Brain microvascular endothelial cell (primary cell): ENCODE data around the gene CAPN13.

Source experiments
- DNase-seq: peaks from one replicate; pipeline ENCODE4 v3.0.0-alpha.2; 2020
- H3K27ac ChIP-seq: fragments of 250-450 bp; sonication (Bioruptor Pico); 2 replicates; pipeline ENCODE4 v1.5.1; 2020; ENCODE audit warnings: mild to moderate bottlenecking, moderate library complexity
- H3K27me3 ChIP-seq: fragments of 250-450 bp; sonication (Bioruptor Pico); replicated peaks from 2 replicates; pipeline ENCODE4 v1.5.1; 2020; ENCODE audit warnings: mild to moderate bottlenecking
- H3K36me3 ChIP-seq: fragments of 250-450 bp; sonication (Bioruptor Pico); replicated peaks from 2 replicates; pipeline ENCODE4 v1.5.1; 2020; ENCODE audit warnings: mild to moderate bottlenecking
- H3K4me3 ChIP-seq: 2 replicates; pipeline ENCODE4 v1.5.1; 2011; ENCODE audit warnings: low read depth, mild to moderate bottlenecking, control low read depth, low read length, moderate library complexity
- in situ Hi-C: cut with HindIII; loops from 2 replicates; pipeline ENCODE4 v1.10.0; 2017; ENCODE audit warnings: low sequenced_read_pairs, low pct_ligation_motif_present
- TF ChIP-seq, protein P1 (sequence below): IDR thresholded peaks from 2 replicates; pipeline ENCODE4 v1.5.1; 2011; ENCODE audit warnings: low read depth, mild to moderate bottlenecking, moderate library complexity, low read length, control low read depth, inconsistent platforms; ENCODE audit errors: missing control alignments

CAPN13 gene

DNA sequence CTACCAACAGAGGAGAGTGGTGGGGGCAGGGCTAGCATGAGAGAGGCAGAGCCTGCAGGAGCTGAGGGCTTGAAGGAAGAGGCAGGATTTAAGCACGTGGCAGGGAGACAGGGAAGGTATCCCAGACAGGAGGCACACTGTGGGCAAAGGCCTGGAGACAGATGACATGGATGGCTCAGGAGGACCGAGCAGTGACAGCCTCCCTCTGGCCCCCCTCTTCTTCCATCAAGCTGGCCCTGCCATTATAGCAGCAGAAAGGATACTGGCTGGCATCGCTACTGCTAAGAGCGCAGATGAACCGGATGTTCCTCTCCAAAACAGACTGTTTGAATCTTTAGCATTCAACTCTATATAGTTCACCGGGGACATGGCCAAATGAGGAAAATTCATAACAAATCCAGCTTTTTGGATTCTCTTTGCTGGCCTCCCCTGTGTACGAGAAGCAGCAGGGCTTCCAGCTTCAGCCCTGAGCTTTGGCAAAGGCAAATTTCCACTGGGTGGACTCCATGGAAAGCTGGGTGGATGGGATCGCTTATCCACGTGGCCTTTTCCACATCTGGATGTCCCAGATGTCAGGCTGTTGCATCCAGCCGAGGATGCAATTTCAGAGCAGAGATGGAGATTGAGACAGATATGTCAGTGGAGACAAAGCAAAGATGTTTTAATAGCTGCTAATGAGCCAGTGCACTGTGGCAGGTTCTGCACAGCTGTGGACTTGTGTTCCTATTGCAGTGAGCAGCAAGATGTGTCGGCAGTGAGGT, 36.2 kb downstream of the CAPN13 start:
- Histone ChIP-seq H3K27ac (no peak overlapping the region), H3K36me3 (no peaks in the 10 kb centered on the region), H3K27me3 (peaks cover 3% of the 10 kb centered on the region), H3K4me3 (no peak overlapping the region)
- TF ChIP-seq, protein P1, sequence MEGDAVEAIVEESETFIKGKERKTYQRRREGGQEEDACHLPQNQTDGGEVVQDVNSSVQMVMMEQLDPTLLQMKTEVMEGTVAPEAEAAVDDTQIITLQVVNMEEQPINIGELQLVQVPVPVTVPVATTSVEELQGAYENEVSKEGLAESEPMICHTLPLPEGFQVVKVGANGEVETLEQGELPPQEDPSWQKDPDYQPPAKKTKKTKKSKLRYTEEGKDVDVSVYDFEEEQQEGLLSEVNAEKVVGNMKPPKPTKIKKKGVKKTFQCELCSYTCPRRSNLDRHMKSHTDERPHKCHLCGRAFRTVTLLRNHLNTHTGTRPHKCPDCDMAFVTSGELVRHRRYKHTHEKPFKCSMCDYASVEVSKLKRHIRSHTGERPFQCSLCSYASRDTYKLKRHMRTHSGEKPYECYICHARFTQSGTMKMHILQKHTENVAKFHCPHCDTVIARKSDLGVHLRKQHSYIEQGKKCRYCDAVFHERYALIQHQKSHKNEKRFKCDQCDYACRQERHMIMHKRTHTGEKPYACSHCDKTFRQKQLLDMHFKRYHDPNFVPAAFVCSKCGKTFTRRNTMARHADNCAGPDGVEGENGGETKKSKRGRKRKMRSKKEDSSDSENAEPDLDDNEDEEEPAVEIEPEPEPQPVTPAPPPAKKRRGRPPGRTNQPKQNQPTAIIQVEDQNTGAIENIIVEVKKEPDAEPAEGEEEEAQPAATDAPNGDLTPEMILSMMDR: no peak
- no peak for DNase-seq
- in situ Hi-C loops: no loop called here

DNA sequence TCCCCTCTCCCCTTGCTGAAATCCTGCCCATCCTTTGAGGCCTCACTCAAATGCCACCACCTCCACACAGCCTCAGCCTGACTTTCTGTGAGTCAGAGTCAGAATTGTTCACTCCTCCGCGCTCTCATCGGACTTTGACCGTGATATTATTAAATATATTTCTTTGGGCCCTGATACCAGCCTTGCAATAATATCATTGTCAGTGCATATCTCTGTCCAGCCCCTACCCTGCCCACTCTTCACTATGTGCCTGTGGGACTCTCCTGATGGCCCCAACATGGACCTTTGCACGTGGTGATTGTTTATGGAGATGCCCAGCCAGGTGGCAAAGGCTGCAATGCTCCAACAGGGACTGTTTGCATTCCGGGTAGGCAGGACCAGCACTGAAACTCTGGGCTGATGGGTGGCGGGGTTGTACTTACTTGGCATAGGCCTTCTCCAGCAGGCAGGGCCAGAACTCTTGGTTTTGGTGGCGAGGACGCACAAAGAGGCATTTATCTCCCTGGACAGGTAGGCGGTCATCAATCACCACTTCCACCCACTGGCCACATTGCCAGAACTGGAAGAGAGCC, 37.3 kb downstream of the CAPN13 start:
- Histone ChIP-seq H3K36me3 (no peaks in the 10 kb centered on the region), H3K4me3 (no peak overlapping the region), H3K27me3 (no peaks in the 10 kb centered on the region), H3K27ac (no peak overlapping the region)
- TF ChIP-seq, protein P1: no peak
- in situ Hi-C loops: no loop called here
- no peak for DNase-seq

DNA sequence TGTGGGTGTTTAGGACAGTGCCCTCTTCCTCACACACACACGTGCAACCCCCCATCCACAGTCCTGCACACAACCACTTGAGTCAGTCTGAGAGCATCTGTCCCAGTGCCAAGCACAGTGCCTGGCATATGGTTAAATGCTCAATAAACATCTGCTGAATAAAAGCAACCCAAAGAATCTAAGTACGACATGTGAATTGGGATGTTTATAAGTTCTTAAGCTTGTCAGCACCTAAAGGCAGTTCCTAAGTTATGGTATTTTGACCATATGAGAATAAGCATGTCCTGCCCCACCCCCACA, 37.8 kb downstream of the CAPN13 start:
- Histone ChIP-seq H3K27me3 (no peaks in the 10 kb centered on the region), H3K4me3 (no peak overlapping the region), H3K27ac (no peak overlapping the region), H3K36me3 (no peaks in the 10 kb centered on the region)
- TF ChIP-seq, protein P1: no peak
- in situ Hi-C loops: no loop called here
- DNase-seq: no peak

DNA sequence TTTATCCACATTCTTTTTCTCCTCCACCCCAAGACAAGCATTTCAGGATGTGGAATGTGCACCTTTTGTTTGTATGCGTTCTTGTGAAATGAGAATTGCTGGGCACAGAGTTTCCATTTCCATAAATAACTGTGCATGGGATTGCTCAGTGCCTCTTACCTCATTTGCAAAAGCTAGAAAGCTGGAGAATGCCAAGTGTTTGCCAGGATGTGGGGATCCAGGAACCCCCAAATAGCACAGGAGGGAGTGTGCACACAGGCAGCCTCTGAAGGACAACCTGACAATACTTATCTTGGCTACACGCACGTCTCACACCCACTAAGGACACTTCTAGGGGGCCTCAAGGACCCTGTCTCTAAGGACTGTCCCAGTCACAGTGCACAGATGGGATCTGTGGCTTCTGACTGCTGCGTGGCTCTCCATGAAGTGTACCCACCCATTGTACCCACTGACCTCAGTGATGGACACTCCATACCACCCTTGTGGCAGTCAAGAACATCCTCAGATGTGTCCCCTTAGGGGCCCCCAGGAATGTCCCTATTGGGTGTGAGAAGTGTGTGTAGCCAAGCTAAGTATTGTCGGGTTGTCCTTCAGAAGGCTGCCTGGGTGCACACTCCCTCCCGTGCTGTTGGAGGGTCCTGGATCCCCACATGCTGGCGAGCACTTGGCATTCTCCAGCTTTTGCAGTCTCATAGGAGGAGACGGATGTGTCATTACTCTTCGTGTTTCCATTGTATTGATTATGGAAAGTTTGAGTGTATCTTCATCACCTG, 38.4 kb downstream of the CAPN13 start:
- H3K36me3 ChIP-seq: no peaks in the 10 kb centered on the region
- no peak overlapping the region for H3K4me3 ChIP-seq
- DNase-seq: no peak
- H3K27me3 ChIP-seq: no peaks in the 10 kb centered on the region
- TF ChIP-seq, protein P1: no peak
- in situ Hi-C loops: no loop called here
- H3K27ac ChIP-seq: no peak overlapping the region

DNA sequence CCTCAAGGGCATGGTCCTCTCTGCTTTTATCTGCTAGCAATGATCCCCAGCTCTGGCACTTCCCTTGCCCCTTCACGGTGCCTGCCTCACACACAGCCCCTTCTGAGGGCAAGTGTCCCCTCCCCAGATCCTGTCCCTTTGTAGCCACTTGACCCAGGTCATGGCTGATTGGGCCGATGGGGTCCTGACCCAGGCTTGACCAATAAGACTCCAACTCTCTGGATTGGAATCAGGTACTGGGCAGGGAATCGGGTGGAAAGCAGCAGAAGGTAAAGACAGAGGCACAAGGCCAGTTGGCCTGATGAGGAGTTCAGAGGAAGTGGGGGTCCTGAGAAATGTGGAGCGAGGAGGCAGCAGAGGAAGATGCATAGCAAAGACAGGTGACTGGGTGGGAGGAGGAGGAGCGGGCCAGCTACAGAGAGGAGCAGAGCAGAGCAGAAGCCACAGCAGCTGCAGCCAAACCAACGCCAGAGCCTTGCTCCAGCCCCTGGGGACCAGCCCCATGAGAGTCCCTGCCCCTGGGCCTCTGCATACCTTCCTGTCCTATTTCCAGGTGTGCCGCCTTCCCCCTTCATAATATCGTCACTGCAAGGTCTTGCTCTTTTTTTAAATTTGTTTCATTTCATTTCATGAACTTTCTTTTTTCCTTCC, 39.1 kb downstream of the CAPN13 start:
- TF ChIP-seq, protein P1: no peak

More for the DNA sequence above, 39.1 kb downstream of the CAPN13 start:
- in situ Hi-C loops: no loop called here
- Histone ChIP-seq H3K27me3 (no peaks in the 10 kb centered on the region), H3K27ac (no peak overlapping the region), H3K4me3 (no peak overlapping the region), H3K36me3 (no peaks in the 10 kb centered on the region)
- DNase-seq: no peak
